ENCODE measurements around the gene PDX1.
"Not testable (repeated sequence)": the region's sequence is repeated elsewhere in the genome, so short reads cannot be mapped to it uniquely, and the experiment has no call there.

The PDX1 gene

DNA sequence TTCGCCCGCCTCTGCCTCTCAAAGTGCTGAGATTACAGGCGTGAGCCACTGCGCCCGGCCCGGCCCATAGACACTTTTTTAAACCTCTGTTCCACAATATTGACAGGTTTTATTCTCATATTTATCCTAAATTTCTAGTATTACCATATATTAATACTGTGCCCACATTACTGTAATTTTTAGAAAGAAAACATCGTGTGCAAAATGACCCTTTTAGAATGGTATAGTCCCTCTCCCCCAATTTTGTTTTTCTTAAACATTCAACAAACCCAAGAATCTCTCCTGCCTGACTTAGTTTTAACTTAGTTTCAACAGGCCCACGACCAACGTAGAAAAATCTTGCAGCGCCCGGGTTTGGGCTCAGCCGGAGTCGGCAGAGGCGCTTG is 40.2 kb downstream of the PDX1 start:
- TF ChIP-seq, protein P1, sequence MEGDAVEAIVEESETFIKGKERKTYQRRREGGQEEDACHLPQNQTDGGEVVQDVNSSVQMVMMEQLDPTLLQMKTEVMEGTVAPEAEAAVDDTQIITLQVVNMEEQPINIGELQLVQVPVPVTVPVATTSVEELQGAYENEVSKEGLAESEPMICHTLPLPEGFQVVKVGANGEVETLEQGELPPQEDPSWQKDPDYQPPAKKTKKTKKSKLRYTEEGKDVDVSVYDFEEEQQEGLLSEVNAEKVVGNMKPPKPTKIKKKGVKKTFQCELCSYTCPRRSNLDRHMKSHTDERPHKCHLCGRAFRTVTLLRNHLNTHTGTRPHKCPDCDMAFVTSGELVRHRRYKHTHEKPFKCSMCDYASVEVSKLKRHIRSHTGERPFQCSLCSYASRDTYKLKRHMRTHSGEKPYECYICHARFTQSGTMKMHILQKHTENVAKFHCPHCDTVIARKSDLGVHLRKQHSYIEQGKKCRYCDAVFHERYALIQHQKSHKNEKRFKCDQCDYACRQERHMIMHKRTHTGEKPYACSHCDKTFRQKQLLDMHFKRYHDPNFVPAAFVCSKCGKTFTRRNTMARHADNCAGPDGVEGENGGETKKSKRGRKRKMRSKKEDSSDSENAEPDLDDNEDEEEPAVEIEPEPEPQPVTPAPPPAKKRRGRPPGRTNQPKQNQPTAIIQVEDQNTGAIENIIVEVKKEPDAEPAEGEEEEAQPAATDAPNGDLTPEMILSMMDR (conservative IDR thresholded peaks at IDR 0.05; ENCODE audit: low read depth, low read length), result no peak
- DNase-seq (ENCODE audit: low read depth), result no peak
- H3K4me3 ChIP-seq (ENCODE audit: low read length), result no peak overlapping the region

DNA sequence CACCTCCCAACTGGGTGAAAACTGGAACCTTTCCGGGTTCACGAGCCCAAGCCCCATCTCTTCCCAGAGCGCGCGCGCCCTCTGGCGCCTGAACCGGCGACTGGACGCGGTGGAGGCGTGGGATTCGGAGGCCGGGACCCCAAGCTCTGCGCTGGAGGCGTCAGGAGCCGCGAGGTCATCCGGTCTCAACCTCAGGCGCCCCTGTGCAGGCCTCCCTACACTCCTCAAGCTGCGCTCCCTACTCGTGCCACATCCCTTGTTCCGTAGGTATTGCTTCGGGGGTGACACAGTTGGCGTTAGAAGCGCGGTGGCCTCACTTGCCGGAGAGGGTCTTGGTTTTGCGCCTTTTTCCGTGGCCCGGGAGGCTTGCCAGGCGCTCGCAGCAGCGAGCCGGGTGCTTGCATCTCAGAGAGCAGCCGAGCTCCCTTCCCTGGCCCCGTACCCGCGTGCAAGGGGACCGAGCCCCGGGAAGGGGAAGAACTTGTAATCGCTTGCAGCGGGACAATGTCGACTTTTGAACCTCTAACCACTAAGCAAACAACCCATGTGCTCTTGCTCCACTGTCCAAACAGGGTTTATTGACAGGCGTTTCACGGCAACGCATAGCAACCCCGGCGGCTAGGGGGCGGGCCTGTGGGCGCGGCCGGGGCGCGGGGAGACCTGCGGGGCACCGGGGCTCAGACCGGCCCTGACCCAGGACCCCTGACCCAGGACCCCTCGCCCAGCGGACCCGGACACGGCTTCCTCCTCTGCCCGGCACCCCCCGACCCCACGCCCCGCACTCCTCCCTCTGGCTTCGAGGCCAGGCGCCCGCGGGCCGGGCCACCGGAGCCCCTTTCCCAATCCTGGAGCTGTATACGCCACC is 40.8 kb downstream of the PDX1 start:
- TF ChIP-seq, protein P1 (conservative IDR thresholded peaks at IDR 0.05; ENCODE audit: low read depth, low read length), result peak; percentile 46
- no peak overlapping the region for H3K4me3 ChIP-seq (ENCODE audit: low read length)
- no peak for DNase-seq (ENCODE audit: low read depth)

DNA sequence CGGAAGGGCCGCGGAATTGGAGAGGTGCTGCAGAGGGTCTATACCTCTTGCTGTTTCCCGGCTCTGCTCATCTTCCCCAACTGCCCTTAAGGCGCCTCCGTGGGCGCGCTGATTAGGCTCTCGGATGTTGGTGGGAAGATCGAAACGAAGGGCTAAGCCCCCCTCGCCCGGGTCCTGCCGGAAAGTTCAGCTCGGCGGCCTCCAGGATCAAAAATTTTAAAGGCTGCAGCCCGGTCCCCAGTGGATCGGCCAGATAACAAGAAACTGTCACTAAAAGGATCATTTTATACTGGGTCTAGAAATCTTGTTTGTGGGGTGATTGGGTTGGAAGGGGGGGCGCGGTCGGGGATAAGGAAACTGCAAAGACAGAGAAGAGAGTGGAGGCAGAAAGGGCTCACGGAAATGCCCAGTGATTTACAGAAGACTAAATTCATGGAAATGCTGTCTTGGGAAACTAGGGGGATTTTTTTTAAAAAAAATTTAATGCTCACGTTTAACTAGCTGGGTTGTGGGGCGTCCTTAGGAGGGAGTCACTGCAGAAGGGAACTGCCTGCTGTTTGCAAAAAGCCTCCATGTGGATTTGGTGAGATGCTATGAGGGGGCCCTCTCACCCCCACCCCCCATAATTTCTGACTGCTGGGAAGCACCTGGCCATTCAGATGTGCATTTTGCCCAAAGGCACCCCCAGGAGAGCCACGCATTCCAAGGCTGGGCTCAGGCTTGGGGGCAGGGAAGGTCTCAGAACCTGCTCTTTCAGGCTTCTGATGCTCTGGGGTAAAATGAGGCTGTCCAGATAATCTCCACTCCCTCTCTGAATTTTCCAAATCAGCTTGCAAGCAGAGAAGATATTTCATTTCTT is 41.7 kb downstream of the PDX1 start:
- no peak for DNase-seq (ENCODE audit: low read depth)

DNA sequence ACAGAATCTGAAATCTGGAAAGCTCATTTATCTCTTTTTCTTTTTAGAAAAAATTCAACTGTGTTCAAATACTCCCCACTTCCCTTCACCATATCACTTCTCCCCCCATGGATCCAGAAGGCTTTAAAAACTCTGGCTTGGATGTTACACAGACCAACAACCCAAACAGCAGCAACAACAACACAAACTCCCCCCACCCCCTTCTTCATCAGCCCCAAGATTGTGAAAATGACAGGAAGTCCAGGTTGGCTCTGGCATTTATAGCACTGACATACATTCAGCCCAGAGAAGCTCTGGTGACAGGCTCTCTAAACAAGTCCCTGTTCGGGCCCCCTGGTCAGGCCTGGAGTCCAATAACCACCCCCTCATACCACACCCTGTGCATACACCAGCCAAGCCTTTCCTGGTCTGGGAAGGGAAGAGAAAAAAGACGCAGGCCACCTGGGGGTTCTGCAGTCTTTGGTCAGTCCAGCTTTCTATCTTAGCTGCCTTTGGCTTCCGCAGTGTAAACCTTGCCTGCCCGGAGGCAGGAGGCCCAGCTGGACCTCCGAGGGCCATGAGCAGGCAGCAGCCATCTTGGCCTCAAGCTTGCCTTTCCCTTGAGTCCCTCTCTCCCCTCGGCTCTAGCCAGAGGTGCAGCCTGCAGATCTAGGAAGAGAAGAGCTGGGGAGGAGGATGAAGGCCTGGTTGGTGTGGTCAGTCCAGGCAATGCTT is 42.5 kb downstream of the PDX1 start:
- no peak overlapping the region for H3K4me3 ChIP-seq (ENCODE audit: low read length)
- no peak for DNase-seq (ENCODE audit: low read depth)
- TF ChIP-seq, protein P1 (conservative IDR thresholded peaks at IDR 0.05; ENCODE audit: low read depth, low read length), result no peak

More for the DNA sequence above, 41.7 kb downstream of the PDX1 start:
- TF ChIP-seq, protein P1 (conservative IDR thresholded peaks at IDR 0.05; ENCODE audit: low read depth, low read length), result no peak
- H3K4me3 ChIP-seq (ENCODE audit: low read length), result no peak overlapping the region

DNA sequence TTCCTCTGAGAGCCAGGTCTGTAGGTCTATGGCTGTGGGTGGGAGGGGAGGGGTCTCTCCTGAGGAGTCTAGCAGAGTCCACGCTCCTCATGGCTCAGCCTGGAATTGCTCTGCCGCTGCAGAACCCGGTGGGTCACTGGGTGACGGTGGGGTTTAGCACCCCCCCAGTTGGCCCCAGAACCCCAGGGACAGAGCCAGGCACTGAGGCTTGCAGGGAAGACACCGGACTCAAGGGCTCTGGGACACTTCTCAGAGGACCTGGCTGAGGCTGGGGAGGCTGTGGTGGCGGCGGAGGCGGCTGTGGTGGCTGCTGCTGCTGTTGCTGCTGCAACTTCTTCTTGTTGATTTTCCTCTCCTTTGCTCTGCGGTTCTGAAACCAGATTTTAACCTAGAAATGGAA is 43.2 kb downstream of the PDX1 start:
- TF ChIP-seq, protein P1 (conservative IDR thresholded peaks at IDR 0.05; ENCODE audit: low read depth, low read length), result no peak
- DNase-seq (ENCODE audit: low read depth), result no peak
- no peak overlapping the region for H3K4me3 ChIP-seq (ENCODE audit: low read length)

DNA sequence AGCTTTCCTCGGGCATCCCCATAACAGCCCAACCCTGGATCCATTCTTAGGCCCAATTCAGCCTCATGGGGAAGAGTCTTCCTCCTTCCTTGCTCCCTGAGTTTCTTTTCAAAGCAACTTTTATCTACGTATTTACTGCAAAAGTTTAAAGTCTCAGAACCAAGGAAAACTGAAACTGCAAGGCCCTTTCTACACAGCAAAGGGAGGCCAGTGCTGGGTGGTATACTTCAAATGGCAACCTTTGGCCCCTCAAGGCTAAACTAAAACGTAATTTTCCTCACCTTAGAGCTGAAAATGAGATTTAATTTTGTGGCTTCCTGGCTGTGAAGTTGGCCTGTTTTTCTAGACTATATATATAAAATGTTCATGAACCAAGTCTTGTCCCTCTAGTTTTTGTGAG is 43.7 kb downstream of the PDX1 start:
- TF ChIP-seq, protein P1 (conservative IDR thresholded peaks at IDR 0.05; ENCODE audit: low read depth, low read length), result no peak
- no peak overlapping the region for H3K4me3 ChIP-seq (ENCODE audit: low read length)
- no peak for DNase-seq (ENCODE audit: low read depth)

DNA sequence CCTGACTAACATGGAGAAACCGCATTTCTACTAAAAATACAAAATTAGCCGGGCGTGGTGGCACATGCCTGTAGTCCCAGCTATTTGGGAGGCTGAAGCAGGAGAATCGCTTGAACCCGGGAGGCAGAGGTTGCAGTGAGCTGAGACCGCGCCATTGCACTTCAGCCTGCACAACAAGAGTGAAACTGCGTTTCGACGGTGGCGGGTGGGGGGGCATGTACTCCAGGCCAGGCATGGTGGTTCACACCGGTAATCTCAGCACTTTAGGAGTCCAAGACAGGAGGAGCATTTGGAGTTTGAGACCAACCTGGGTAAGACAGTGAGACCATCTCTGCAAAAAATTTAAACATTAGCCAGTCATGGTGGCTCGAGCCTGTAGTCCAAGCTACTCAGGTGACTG is 44.4 kb downstream of the PDX1 start:
- not testable (repeated sequence) for DNase-seq (ENCODE audit: low read depth); H3K4me3 ChIP-seq (ENCODE audit: low read length)
